Aorta (tissue), 5 donors: ENCODE results near the gene IL12A. TPM values are rescaled to one million over a fixed set of nuclear protein-coding genes. Genes with fewer than 3 reads are reported as not detected.

Experiments used
- ATAC-seq: fragments of 200-7000 bp; cut with Tn5 transposase; one replicate; pipeline ENCODE4 v1.9.1; 2022; ENCODE audit warnings: moderate library complexity; ENCODE audit not compliant: low FRiP score
- DNase-seq, 2 donors: peaks; one replicate each; pipeline ENCODE4 v3.0.0-alpha.2; 2020
- H3K27ac ChIP-seq, 2 donors: one replicate each; pipeline ENCODE4 v1.5.1; 2013; ENCODE audit warnings: low read length in 2 of 2, mild to moderate bottlenecking in 2 of 2, moderate library complexity in 2 of 2, control low read depth in 1 of 2, inconsistent platforms in 1 of 2, low read depth in 1 of 2
- H3K27me3 ChIP-seq, 2 donors: one replicate each; pipeline ENCODE4 v1.6.1; 2013; ENCODE audit warnings: control low read depth in 1 of 2, low read length in 1 of 2, mild to moderate bottlenecking in 1 of 2, moderate library complexity in 1 of 2; ENCODE audit not compliant: insufficient read depth in 2 of 2, control insufficient read depth in 1 of 2
- H3K36me3 ChIP-seq, 2 donors: one replicate each; pipeline ENCODE4 v1.6.1; 2013; ENCODE audit warnings: control low read depth in 1 of 2, low read length in 1 of 2, mild to moderate bottlenecking in 1 of 2; ENCODE audit not compliant: insufficient read depth in 2 of 2, control insufficient read depth in 1 of 2
- H3K4me1 ChIP-seq, 2 donors: one replicate each; pipeline ENCODE4 v1.6.1; 2013; ENCODE audit warnings: low read length in 2 of 2, control low read depth in 1 of 2, mild to moderate bottlenecking in 1 of 2, moderate library complexity in 1 of 2; ENCODE audit not compliant: insufficient read depth in 2 of 2, control insufficient read depth in 1 of 2
- H3K4me3 ChIP-seq, 2 donors: one replicate each; pipeline ENCODE4 v1.5.1; 2013; ENCODE audit warnings: low read length in 2 of 2, control low read depth in 1 of 2, mild to moderate bottlenecking in 1 of 2
- H3K9me3 ChIP-seq: one replicate; pipeline ENCODE4 v1.6.1; 2013; ENCODE audit warnings: mild to moderate bottlenecking, low read length; ENCODE audit not compliant: control insufficient read depth
- WGBS, 2 donors: extraction: QIAGEN DNeasy Blood & Tissue Kit; methylation state at CpG; one replicate each; pipeline ENCODE4 v1.1.7; 2013; 5-methylcytosine and 5-hydroxymethylcytosine counted together
- intact Hi-C, 2 donors: fragments of 100-400 bp; cut with DNase I; formaldehyde crosslinking; loops; one replicate each; pipeline versions ENCODE4 v1.14.2 to v1.15.0; 2022
- polyA plus RNA-seq, 2 donors: library from polyadenylated mRNA; stranded (reverse); fragments of 200-250 nt; gene quantifications; one replicate each; pipeline ENCODE4 v1.2.3, GENCODE V29; 2013
- total RNA-seq, 2 donors: library from RNA; stranded (reverse); fragmentation: NEBNext Ultra II Directional; extraction: Animal tissue kit (Norgen Biotek cat#: 25700); gene quantifications; one replicate each; pipeline ENCODE4 v1.2.1, GENCODE V29; 2021
- donor health status: healthy with polysubstance abuse.
- donor health status: Bipolar disorder and iron deficiency.
- donor health status: DM: no; HTN: no; CAD: no.
- donor health status: DM: no; HTN: no; CAD: no.
- donor health status: DM: yes; HTN: yes; CAD: no.

IL12A gene
- total and polyA plus RNA-seq, 4 donors = 0.15 to 0.57 TPM; not detected in 2

DNA sequence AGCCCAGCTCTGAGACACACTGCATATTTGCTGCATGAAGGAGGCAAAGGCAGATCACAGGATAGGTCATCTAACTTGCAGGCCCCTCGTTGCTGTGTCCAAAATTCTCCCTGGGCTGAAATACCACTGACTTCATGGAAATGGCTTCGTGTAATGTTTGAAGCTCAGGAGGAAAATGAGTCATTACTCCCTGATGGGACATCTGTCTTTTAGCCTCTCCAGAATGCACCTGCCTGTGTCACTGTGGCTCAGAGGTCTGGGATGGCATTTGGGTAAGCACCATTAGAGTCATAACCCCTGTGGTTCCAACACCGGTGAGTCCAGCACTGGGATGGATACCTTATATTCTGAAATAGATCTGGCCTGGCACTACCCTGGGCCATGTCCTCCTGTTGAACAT, 51.5 kb downstream of the IL12A start:
- ATAC-seq (no peak), DNase-seq (no peak)
- no peaks in the 10 kb centered on the region for H3K36me3 ChIP-seq
- H3K9me3 ChIP-seq = no peaks in the 10 kb centered on the region
- H3K27ac ChIP-seq = no peak overlapping the region
- WGBS, 2 donors = 70 to 82% methylated on average over 3 of the region's 3 CpGs
- H3K4me1 ChIP-seq = no peaks in the 10 kb centered on the region
- no peak overlapping the region for H3K4me3 ChIP-seq
- no peaks in the 10 kb centered on the region for H3K27me3 ChIP-seq
- intact Hi-C loops = no loop called here

DNA sequence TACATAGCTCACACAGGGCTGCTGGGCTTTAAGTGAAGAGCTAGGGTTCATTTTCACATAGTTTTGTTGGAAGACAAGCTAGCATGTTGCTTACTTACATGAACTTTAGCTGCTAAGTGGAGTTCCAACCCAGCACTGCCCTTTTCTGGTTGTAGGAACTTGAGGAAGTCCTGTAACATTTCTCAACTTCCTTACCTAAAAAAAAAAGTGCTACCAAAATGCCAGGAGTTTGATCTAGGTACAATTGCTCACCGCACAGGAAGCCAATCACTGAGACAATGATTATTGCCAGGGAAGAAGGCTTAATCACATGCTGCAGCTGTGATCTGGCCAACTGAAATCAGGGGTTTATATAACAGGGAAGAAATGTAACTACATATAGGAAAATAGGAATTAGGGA, 52.8 kb downstream of the IL12A start:
- Histone ChIP-seq H3K4me1 (no peaks in the 10 kb centered on the region), H3K9me3 (no peaks in the 10 kb centered on the region), H3K27me3 (no peaks in the 10 kb centered on the region), H3K4me3 (no peak overlapping the region), H3K27ac (no peak overlapping the region), H3K36me3 (no peaks in the 10 kb centered on the region)
- intact Hi-C loops = no loop called here
- DNase-seq = no peak
- no peak for ATAC-seq
- 89 to 90% methylated on average over 1 of the region's 1 CpG for WGBS, 2 donors

DNA sequence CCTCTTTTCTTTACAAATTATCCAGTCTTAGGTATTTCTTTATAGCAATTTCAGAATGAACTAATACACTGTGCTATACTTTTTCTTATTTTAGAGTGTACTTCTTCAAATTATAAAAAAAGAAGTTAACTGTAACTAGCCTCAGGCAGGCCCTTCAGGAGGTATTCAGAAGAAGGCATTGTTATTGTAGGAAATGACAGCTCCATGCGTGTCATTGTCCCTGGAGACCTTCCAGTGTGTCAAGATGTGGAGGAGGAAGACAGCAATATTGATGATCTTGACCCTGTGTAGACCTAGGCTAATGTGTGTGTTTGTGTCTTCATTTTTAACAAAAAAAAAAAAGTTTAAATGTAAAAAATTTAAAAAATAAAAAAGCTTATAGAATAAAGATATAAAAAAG, 55.5 kb downstream of the IL12A start:
- H3K27ac ChIP-seq = no peak overlapping the region
- intact Hi-C loops = no loop called here
- WGBS, 2 donors = 74 to 81% methylated on average over 1 of the region's 1 CpG

More for the DNA sequence above, 55.5 kb downstream of the IL12A start:
- no peak for ATAC-seq
- Histone ChIP-seq H3K9me3 (no peaks in the 10 kb centered on the region), H3K27me3 (no peaks in the 10 kb centered on the region), H3K4me3 (no peak overlapping the region), H3K36me3 (no peaks in the 10 kb centered on the region), H3K4me1 (peaks cover 0 to 3% of the 10 kb centered on the region in 2 donors)
- DNase-seq = no peak

Other genes with a start within 250 kb of the IL12A start
- 10 to 100 TPM; 18.0 to 32.7 TPM for gene SCHIP1, start 149.0 kb upstream of the IL12A start, total RNA-seq
- gene SCHIP1, start 149.0 kb upstream of the IL12A start, polyA plus RNA-seq = 1 to 10 TPM; 2.8 to 9.0 TPM
- gene C3orf80, start 236.6 kb downstream of the IL12A start, total RNA-seq = 1 to 10 TPM in 1 of 2 donors, under 1 TPM in 1; 0.49 to 1.1 TPM
- gene C3orf80, start 236.6 kb downstream of the IL12A start, polyA plus RNA-seq = under 1 TPM; 0.13 to 0.41 TPM